Activated CD8-positive, alpha-beta memory T cell treated with anti-CD3 and anti-CD28 coated beads for 48 hours (primary cell): ENCODE data around the gene BCDIN3D.

Source experiments
- DNase-seq, 3 experiments: peaks; one replicate each; pipeline ENCODE4 v3.0.0-alpha.2; 2020; ENCODE audit warnings: low read depth in 2 of 3, low spot score in 2 of 3

The BCDIN3D gene

DNA sequence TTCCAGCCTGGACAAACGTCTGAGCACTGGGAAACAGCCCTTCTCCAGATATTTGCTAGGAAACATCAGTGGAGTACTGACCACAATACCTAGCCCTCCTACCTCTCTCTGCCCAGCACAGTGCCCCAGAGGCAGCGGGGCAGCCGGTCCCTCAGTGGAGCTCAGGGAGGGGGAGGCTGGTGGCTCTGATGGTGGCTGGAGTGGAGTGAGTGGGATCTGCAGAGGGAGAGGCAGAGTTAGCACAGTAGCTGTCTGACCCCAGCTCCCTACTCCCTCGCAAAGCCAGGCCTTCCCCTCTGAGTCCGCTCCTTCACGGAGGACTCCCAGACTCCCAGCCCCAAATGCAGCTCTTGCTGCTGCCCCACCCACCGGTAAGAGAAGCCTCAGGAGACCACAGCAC is 44.7 kb downstream of the BCDIN3D start:
- no peak for DNase-seq

DNA sequence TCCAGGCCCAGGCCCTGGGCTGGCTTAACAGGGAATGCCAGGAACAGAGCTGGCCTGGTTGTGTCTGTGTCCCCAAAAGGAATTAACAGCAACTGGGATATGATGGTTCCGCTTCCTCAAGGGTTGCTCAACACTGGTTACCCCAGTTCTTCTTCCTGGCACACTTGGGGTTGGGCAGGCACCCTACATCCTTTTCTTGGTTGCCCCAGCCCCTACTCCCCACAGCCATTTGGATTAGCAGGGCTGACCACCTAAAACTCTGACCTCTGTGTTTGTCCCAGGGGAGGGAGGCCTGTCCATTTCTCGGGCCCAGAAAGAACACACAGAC is 45.5 kb downstream of the BCDIN3D start:
- DNase-seq, result no peak

DNA sequence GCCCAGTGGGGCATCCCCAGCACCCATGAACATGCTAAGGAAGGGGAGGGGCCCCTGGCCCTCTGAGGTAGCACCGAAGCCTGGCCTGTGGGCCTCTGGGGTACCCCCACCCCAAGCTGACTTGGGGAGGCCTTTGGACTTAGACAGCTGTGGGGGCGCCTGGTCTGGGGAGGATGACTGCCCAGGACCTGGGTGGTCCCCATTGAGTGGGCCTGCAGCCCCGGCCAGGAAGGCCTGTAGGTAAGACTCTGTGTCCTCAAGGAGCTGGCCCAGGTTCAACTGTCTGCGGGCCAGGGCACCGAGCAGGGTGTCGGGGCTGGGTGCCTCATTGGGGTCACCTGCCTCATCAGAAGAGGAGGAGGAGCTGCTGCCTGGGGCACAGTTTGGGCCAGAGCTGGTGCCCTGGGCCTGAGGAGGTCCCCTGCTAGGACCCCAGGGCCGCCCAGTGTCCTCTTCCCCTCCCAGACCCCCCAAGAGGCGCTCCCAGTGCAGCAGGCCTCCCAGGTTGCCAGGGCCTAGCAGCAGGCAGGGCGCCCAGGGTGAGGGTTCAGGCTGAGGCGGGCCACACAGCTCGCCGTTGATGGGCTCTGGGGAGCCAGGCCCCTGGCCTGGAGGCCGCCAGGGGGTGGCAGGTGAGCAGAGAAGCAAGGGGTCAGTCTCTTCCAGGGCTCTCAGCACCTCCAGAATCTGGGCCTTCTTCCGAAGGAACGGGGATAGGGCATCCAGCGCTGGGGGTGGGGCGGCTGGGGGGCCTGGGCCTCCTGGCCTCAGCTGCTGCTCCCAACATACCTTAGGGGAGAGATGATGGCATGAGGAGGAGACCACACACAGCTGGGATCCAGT is 46.1 kb downstream of the BCDIN3D start:
- DNase-seq, result no peak

- DNase-seq, result no peak
Measured at GRCh38 chr12:49796155-49796554, 46.8 kb downstream of the BCDIN3D start.

DNA sequence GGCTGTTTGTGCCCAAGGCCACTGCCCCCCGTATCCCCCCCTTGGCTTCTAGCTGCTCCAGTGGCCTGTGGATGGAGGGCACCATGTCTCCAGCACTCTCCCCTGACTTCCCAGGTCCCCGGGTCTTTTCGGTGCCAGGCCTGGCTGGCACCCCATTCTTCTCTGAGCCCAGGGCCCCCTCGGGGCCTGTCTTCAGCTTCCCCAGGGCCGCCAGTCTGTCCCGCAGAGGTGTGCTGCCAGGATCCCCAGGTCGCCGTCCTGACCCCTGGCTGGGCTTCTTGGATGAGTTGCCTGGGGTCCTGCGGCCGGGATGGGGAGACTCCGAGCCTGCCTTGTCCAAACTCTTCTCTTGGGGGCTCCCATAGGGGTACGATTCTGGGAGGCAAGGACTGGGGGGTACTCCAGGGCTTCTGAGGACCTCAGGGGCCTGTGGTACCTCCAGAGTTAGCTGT is 47.2 kb downstream of the BCDIN3D start:
- no peak for DNase-seq

DNA sequence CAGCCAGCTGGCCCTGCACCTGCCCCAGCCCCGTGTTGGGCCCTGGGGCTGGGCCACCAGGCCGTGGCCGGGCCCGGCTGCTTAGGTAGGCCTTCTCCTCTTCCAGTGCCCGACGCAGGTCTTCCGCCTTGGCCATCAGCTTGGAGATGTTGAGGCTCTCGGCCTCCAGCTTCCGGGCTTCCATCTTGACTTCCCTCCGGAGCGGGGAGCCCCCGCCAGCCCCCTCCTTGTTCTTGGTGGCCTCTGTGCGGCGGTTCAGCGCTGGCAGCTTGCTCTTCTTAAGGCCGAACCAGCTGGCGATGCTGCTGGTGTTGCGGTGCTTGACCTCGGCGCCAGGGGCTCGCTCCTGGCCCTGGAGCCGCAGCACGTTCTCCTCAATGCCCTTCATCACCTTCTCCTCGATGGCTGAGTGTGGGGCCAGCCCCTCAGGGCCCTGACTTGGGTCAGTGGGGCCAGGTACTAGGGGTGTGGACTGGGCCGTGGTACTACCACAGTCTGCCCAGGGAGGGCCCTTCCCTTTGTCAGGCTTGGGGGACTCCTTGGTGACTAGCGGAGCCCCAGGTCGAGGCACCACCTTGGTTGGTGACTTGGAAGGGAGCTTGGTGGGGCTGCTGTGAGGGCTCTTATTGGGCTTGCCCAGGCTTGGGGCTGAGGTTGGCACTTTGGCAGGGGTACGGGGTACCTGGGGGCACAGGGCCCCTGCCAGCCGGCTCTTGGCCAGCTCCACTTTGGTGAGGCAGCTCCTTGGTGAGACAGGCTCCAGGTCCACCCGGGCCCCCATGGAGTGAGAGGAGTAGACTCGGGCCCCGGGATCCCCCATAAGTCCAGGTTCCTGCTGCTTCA is 47.9 kb downstream of the BCDIN3D start:
- DNase-seq, result no peak

DNA sequence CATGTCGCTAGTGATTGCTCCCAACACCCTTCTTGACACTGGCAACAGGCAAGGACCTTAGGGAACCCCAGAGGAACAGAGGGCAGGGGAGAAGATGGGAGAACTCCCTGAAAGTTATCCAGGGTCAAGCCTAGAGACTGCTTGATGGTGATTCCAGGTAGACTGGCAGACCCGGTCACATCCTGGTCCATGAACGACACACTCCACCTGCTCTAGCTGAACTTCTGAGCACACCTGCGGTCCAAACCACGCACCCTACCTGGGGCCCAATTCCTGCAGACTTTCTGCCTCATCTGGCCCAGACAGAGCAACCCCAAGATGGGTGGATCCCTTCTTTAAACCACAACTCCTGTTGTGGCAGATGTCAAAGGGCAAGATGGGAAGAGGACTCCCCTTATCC is 48.9 kb downstream of the BCDIN3D start:
- DNase-seq, result no peak

- DNase-seq, result no peak
Measured at GRCh38 chr12:49793620-49794019, 49.3 kb downstream of the BCDIN3D start.

DNA sequence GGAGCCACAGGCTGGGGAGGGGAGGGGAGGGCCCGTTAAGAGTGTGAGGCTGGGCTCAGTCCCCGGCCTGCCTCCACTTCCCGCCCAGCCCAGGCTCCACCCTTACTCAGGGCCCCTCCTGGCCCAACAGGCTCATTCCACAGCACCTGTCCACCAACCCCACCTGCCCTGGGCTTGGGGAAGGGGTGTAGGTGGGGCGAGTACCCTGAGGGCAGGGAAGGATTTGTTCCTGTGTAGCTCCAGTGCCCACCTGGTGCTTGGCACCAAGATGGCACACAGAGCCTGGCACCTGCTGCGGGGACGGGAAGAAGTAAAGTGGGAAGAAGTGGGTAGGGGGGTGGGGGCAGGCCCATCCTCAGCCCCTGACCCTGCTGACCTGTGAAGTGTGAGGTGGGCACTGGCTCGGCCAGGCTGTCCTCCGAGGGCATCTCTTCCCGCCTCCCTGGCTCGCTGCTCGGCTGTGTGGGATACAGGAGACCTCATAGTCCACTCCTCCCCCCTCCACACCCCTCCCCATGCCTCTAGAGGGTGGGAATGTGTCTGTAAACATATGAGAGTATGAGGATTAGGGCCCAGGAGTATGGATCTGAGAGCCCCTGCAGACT is 49.8 kb downstream of the BCDIN3D start:
- no peak for DNase-seq

GRCh38 chr12:49792181-49792970 is 50.5 kb downstream of the BCDIN3D start:
- DNase-seq, result no peak

GRCh38 chr12:49791700-49792099 is 51.2 kb downstream of the BCDIN3D start:
- no peak for DNase-seq

- DNase-seq, result no peak
Measured at GRCh38 chr12:49790741-49791555, 52.0 kb downstream of the BCDIN3D start.

GRCh38 chr12:49789992-49790391 is 52.9 kb downstream of the BCDIN3D start:
- DNase-seq, result no peak

DNA sequence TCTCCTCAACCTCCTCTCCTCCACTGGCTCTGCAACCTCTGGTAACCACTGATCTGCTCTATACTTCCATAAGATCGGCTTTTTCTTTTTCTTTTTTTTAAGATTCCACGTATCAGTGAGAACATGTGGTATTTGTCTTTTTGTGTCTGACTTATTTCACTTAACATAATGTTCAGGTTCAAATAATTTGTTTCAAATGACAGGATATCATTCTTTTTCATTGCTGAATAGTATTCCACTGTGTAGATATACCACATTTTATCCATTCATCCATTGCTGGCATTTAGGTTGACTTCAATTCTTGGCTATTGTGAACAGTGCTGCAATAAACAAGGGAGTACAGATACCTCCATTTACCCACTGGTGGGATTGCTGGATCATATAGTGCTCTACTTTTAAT is 55.2 kb downstream of the BCDIN3D start:
- DNase-seq, result no peak
